22Rv1 (cell line): ENCODE results near the gene ZNF317.

Experiments
- ZFX ChIP-seq: fragments of 450-650 bp; IDR thresholded peaks from 2 replicates; pipeline ENCODE4 v1.6.1; 2017; ENCODE audit warnings: antibody characterized with exemption, borderline replicate concordance
- TF ChIP-seq, protein P1 (sequence below): fragments of 450-650 bp; IDR thresholded peaks from 2 replicates; pipeline ENCODE4 v1.5.1; 2017; ENCODE audit warnings: mild to moderate bottlenecking

GRCh38 chr19:9171393-9171991 lies 31.3 kb downstream of the ZNF317 start:
- TF ChIP-seq, protein P1, sequence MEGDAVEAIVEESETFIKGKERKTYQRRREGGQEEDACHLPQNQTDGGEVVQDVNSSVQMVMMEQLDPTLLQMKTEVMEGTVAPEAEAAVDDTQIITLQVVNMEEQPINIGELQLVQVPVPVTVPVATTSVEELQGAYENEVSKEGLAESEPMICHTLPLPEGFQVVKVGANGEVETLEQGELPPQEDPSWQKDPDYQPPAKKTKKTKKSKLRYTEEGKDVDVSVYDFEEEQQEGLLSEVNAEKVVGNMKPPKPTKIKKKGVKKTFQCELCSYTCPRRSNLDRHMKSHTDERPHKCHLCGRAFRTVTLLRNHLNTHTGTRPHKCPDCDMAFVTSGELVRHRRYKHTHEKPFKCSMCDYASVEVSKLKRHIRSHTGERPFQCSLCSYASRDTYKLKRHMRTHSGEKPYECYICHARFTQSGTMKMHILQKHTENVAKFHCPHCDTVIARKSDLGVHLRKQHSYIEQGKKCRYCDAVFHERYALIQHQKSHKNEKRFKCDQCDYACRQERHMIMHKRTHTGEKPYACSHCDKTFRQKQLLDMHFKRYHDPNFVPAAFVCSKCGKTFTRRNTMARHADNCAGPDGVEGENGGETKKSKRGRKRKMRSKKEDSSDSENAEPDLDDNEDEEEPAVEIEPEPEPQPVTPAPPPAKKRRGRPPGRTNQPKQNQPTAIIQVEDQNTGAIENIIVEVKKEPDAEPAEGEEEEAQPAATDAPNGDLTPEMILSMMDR: no peak
- TF ChIP-seq ZFX: no peak
